ENCODE data around the gene MAPKAPK2.

MAPKAPK2 gene

DNA sequence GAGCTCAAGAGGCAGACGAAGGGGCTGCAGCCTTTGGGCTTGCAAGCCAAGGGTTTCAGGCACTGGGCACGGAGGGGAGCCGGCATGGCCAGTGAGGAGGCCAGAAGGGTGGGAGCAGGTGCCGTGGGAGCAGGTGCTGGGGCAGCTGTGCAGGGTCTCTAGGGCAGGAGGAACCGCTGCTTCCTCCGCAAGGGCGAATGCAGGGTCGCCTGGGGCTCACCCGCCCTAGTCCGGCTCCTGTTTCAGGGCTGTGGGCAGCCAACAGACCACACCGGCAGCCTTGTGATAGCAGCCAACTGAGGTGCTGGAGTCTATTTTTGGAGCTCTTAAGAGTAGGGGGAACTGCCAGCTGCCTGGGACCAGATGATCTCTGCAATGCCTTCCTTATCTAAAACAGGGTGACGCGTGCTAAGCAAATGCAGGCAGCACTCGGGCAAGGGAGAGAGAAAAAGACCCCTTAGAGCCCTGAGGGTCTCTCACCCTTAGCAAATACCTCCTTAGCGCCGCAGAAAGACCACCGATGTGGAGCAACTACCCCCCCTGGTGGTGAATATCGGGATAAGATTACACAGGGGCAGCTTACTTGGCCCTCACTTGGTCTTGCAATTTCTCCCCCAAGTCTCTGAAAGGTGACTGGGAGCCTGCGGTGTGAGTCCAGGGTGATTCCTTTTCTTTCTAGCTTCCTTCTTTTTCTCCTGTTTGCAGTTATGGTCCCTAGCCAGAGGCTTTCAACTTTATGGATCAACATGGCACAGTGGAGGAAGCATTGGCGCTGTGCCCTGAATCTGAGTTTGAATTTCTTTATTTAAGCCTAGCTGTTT lies 20.7 kb upstream of the MAPKAPK2 start:
- peaks cover 2% of the 10 kb centered on the region for H3K36me3 Mint-ChIP-seq (ENCODE audit: insufficient read depth)
- DNase-seq (ENCODE audit: low spot score in 2 of 2) (peak; percentile 58 to 60), ATAC-seq (replicated peaks; ENCODE audit: extremely low read depth, poor library complexity, severe bottlenecking) (peak; percentile 65)
- H3K4me3 Mint-ChIP-seq, result no peak overlapping the region
- no peak overlapping the region for H3K27ac Mint-ChIP-seq (ENCODE audit: low read depth)
- H3K27me3 Mint-ChIP-seq, result peaks cover 41% of the 10 kb centered on the region
- H3K4me1 Mint-ChIP-seq, result peaks cover 13% of the 10 kb centered on the region
- H3K9me3 Mint-ChIP-seq, result no peaks in the 10 kb centered on the region

DNA sequence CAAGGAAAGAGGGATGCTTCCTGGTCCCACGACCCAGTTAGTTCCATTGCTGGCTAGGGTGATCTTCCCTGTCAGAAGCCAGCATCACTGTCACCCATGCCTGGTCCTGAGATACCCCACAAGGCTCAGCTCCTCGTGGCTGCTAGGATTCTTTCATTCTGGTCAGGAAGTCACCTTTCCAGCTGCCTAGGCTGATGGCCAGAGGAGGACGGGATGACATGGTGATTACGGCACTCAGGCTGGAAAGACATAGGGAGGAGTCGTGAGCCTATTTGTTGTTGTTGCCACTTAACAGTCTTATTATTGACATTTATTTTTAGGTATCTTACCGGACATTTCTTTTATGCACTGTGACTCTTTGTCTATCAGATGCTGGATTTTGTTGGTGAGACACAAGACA lies 20.0 kb upstream of the MAPKAPK2 start:
- Mint-ChIP-seq H3K27me3 (peaks cover 34% of the 10 kb centered on the region), H3K4me1 (peaks cover 13% of the 10 kb centered on the region), H3K9me3 (no peaks in the 10 kb centered on the region), H3K36me3 (ENCODE audit: insufficient read depth) (peaks cover 2% of the 10 kb centered on the region), H3K4me3 (no peak overlapping the region), H3K27ac (ENCODE audit: low read depth) (no peak overlapping the region)
- ATAC-seq (replicated peaks; ENCODE audit: extremely low read depth, poor library complexity, severe bottlenecking) (no peak), DNase-seq (ENCODE audit: low spot score in 2 of 2) (no peak)

DNA sequence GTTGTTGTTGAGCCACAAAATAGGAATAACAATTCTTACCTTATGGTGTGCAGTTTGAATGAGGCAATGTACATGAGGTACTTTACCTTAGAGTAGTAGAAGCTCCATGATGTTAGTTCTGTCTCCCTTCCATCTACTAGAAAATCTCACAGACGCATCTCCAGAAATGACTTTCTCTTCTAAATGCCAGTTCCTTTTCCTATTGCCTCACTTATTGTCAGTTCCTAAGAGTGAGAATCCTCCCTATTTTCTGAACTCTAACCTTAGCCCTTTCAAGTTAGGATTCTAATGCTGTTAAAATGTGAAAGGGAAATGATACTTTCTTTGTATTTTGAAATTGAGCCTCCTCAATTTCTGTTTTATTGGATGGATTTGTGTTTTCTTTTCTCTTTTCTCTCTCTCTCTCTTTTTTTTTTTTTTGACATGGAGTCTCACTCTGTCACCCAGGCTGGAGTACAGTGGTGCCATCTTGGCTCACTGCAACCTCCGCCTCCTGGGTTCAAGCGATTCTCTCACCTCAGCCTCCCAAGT lies 18.6 kb upstream of the MAPKAPK2 start:
- peaks cover 4% of the 10 kb centered on the region for H3K36me3 Mint-ChIP-seq (ENCODE audit: insufficient read depth)
- ATAC-seq (replicated peaks; ENCODE audit: extremely low read depth, poor library complexity, severe bottlenecking), result no peak
- H3K4me1 Mint-ChIP-seq, result peaks cover 13% of the 10 kb centered on the region
- no peak for DNase-seq (ENCODE audit: low spot score in 2 of 2)
- peaks cover 20% of the 10 kb centered on the region for H3K27me3 Mint-ChIP-seq
- H3K4me3 Mint-ChIP-seq, result no peak overlapping the region
- H3K27ac Mint-ChIP-seq (ENCODE audit: low read depth), result no peak overlapping the region
- no peaks in the 10 kb centered on the region for H3K9me3 Mint-ChIP-seq

DNA sequence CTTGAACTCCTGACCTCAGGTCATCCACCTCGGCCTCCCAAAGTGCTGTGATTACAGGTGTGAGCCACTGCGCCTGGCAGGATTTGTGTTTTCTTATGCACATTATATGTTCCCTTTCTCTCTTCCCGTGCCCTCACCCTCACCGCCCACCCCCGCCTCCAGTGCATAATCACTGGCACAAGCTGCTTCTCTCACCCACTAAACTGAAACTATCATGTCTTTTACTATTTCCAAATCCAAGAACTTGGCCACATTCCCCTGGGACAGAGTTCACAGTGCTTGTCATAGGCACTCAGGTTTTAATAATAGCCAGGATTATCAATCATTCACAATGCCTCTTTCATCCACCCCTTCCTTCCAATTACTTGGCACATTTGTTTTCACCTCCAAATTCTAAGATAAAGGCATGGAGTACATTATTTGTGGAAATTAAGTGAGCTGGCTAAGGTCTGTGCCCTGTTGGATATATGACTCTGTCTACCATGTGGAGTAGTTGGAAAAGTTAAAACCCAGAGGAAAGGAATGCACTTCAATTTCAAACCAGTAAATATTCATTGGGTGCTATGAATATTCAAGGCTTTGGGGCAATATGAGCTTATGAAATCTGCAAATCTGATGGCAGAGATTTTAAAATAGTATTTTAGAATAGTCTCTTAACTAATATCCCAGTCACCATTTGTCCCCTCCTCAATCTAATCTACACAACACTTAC lies 17.6 kb upstream of the MAPKAPK2 start:
- H3K27ac Mint-ChIP-seq (ENCODE audit: low read depth), result peak overlapping the region; percentile 47
- H3K36me3 Mint-ChIP-seq (ENCODE audit: insufficient read depth), result peaks cover 4% of the 10 kb centered on the region
- no peak overlapping the region for H3K4me3 Mint-ChIP-seq
- peaks cover 14% of the 10 kb centered on the region for H3K27me3 Mint-ChIP-seq
- peaks cover 13% of the 10 kb centered on the region for H3K4me1 Mint-ChIP-seq
- no peaks in the 10 kb centered on the region for H3K9me3 Mint-ChIP-seq
- DNase-seq (ENCODE audit: low spot score in 2 of 2) (no peak), ATAC-seq (replicated peaks; ENCODE audit: extremely low read depth, poor library complexity, severe bottlenecking) (no peak)

DNA sequence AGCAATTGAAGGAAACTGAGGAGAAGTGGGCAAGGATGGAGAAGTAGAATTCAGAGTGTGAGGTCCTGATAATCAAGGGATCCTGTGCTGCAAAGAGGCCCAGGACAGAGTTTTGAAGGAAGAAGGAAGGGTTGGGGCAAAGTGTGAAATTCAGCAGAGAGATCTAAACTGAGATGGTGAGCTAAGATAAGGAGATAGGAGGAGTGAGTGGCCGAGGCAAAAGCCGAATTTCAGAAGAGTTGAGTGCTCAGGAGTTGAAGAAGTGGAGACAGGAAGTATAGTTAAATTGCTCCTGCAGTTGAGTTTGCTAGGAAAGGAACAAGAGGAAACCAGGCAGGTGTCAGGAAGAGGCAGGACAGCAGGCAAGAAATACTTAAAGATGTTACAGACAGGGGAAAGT lies 16.4 kb upstream of the MAPKAPK2 start:
- Mint-ChIP-seq H3K4me1 (peaks cover 13% of the 10 kb centered on the region), H3K36me3 (ENCODE audit: insufficient read depth) (peaks cover 4% of the 10 kb centered on the region), H3K27ac (ENCODE audit: low read depth) (peak overlapping the region; percentile 47), H3K4me3 (peak overlapping the region; percentile 0), H3K9me3 (no peaks in the 10 kb centered on the region), H3K27me3 (peaks cover 1% of the 10 kb centered on the region)
- ATAC-seq (replicated peaks; ENCODE audit: extremely low read depth, poor library complexity, severe bottlenecking), result no peak
- no peak for DNase-seq (ENCODE audit: low spot score in 2 of 2)

DNA sequence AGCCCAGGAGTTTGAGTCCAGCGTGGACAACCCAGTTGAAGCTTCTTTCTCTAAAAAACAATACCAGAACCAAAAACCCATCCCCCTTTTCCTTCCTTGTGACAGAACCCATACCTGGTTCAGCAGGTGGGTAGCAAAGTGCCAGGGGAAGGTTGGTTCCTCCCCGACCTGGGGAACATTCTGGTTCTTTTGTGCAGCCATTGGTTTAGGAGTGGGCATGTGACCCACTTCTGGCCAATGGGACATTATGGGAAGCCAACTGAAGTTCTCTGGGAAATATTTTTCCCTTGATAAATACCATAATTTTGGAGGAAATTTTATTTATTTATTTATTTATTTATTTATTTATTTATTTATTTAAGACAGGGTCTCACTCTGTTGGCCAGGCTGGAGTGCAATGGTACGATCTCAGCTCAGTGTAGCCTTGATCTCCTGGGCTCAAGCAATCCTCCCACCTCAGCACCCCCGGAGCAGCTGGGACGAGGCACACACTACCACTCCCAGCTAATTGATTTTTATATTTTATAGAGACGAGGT lies 15.8 kb upstream of the MAPKAPK2 start:
- DNase-seq (ENCODE audit: low spot score in 2 of 2) (no peak), ATAC-seq (replicated peaks; ENCODE audit: extremely low read depth, poor library complexity, severe bottlenecking) (no peak)
- no peaks in the 10 kb centered on the region for H3K27me3 Mint-ChIP-seq
- no peak overlapping the region for H3K27ac Mint-ChIP-seq (ENCODE audit: low read depth)
- no peak overlapping the region for H3K4me3 Mint-ChIP-seq
- H3K4me1 Mint-ChIP-seq, result peaks cover 13% of the 10 kb centered on the region
- no peaks in the 10 kb centered on the region for H3K9me3 Mint-ChIP-seq
- peaks cover 4% of the 10 kb centered on the region for H3K36me3 Mint-ChIP-seq (ENCODE audit: insufficient read depth)

DNA sequence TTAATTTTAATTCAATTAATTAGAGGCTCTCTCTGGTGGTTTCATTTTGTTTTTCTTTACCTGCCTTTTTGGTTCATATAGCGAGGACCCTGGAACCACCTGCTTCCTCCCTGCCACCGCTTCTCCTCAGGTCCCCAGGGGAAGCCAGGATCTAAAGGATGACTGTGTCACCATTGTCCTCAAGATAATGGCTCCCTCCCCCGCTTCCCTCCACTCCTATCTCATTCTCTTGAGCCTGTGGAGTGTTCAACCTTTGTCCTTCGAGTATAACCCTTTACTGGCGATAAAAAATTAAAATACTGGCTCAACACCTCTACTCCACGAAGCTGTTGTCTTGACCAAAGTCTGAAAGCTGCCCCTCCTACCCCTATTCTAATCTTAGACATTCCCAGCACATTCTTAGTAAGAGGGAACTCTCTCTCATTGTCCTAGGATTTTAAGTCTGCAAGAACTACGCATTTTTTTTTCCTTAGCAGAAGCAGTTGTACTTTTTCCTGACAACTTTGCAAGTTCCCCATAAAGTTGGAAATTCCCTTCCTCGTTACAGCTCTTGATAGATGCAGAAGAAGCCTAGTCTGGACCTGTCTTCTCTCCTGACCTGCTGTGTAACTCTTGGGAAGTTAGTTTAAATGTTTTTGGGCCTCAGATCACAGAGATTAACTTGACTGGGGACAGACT lies 12.6 kb upstream of the MAPKAPK2 start:
- H3K9me3 Mint-ChIP-seq, result no peaks in the 10 kb centered on the region
- H3K4me1 Mint-ChIP-seq, result peaks cover 13% of the 10 kb centered on the region
- DNase-seq (ENCODE audit: low spot score in 2 of 2), result no peak
- no peak overlapping the region for H3K27ac Mint-ChIP-seq (ENCODE audit: low read depth)
- ATAC-seq (replicated peaks; ENCODE audit: extremely low read depth, poor library complexity, severe bottlenecking), result no peak
- no peaks in the 10 kb centered on the region for H3K27me3 Mint-ChIP-seq
- H3K4me3 Mint-ChIP-seq, result no peak overlapping the region
- H3K36me3 Mint-ChIP-seq (ENCODE audit: insufficient read depth), result peaks cover 3% of the 10 kb centered on the region

DNA sequence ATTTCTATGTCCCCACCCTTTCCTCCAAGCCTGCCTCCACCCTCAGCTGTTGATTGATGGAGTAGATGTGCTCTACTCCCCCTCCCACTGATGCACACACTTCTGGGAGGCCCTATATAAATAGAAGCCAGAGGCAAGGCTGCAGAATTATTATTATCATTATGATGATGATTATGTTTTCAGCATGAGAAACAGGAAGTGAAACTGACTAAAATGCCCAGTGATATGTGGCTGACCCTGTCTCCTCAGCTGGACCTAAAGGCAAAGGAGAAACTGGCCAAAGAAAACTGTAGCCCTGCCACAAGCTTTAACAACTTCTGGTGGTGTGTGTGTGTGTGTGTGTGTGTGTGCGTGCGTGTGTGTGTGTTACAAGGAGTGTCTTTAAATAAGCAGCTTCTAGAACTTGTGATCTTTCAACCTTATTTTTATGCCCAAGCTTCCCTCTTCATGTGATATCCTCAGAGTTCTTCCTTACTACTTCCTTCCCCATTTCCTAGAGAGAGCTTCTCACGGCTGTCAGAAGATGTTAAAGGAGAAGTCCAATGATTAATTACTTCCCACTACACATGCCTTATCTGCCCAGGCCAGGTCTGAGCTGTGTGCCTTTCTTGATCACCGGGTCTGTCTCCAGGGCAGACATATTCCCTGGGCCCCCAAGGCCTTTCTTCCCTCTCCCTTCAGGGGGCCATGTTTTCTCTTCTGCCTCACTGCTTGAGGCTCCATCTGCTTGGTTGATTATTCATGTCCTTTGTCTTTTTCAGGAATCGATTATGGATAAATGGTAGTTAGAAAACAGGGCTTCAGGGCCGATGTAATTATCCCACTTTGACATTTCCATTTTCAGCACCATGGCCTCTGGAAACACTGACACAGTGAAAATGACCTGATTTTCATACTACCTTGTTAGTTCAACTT lies 11.6 kb upstream of the MAPKAPK2 start:
- H3K9me3 Mint-ChIP-seq, result no peaks in the 10 kb centered on the region
- H3K4me1 Mint-ChIP-seq, result peaks cover 6% of the 10 kb centered on the region
- peaks cover 3% of the 10 kb centered on the region for H3K36me3 Mint-ChIP-seq (ENCODE audit: insufficient read depth)
- no peak overlapping the region for H3K4me3 Mint-ChIP-seq
- no peak overlapping the region for H3K27ac Mint-ChIP-seq (ENCODE audit: low read depth)
- DNase-seq (ENCODE audit: low spot score in 2 of 2) (no peak), ATAC-seq (replicated peaks; ENCODE audit: extremely low read depth, poor library complexity, severe bottlenecking) (no peak)
- H3K27me3 Mint-ChIP-seq, result no peaks in the 10 kb centered on the region

DNA sequence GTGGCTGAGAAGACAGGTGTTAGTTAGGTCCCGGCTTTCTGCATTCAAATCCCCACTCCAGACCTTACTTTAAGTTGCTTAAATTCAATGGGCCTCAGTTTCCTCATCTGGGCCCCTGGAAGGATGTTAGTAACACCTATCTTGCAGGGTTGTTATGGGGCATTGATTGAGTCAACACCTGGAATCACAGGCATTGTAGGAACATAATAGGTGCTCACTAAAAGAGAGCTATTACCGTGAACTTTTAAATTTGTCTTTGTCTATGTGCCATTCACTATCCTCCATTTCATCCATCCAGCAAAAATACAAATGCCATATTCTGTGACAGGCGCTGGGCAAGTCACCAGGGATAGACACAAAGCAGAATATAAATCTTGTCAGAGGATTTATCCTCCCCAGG lies 10.5 kb upstream of the MAPKAPK2 start:
- Mint-ChIP-seq H3K36me3 (ENCODE audit: insufficient read depth) (peaks cover 3% of the 10 kb centered on the region), H3K27ac (ENCODE audit: low read depth) (peak overlapping the region; percentile 68), H3K27me3 (no peaks in the 10 kb centered on the region), H3K4me3 (no peak overlapping the region), H3K9me3 (no peaks in the 10 kb centered on the region), H3K4me1 (no peaks in the 10 kb centered on the region)
- ATAC-seq (replicated peaks; ENCODE audit: extremely low read depth, poor library complexity, severe bottlenecking), result no peak
- no peak for DNase-seq (ENCODE audit: low spot score in 2 of 2)

DNA sequence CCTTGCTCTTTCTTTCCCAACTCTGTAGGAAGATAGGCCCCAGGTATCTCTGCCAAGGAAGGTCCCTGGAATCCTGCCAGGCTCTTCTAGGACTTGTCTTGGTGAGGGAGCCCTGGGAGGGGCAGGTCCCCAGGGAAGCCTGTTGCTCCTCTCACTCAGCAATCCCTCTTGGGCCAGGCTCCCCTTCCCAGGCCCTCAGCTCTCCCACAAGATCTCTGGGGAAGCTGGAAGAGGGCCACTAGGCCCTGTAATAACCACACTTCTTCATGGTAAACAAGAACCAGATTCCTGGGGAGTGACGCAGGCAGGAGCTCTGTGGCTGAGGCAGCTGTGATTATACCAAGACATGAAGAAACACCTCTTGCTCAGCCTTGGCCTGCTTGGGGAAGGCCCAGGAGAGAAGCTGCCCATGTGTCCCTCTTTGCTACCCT lies 9.9 kb upstream of the MAPKAPK2 start:
- Mint-ChIP-seq H3K36me3 (ENCODE audit: insufficient read depth) (peaks cover 3% of the 10 kb centered on the region), H3K4me3 (no peak overlapping the region), H3K4me1 (no peaks in the 10 kb centered on the region), H3K27ac (ENCODE audit: low read depth) (peak overlapping the region; percentile 68), H3K9me3 (no peaks in the 10 kb centered on the region), H3K27me3 (no peaks in the 10 kb centered on the region)
- ATAC-seq (replicated peaks; ENCODE audit: extremely low read depth, poor library complexity, severe bottlenecking) (no peak), DNase-seq (ENCODE audit: low spot score in 2 of 2) (no peak)

DNA sequence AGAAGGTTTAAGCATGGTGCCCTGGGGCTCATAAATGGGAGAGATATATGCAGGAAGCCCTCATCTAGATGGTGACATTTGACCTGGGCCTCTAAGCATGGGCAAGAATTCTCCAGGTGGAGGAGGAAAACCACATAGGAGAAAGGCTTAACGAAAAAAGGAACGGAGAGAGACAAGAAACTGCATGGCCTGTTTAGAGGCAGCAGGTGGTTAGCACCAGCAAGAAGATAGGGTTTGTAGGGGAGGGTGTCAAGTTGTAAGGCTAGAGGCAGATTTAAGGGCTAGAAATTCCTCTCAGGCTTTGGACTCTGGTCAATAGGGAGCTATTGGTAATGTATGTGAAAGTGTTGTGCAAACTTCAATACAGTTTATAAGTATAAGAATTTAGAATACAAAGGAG lies 8.2 kb upstream of the MAPKAPK2 start:
- DNase-seq (ENCODE audit: low spot score in 2 of 2), result no peak
- no peaks in the 10 kb centered on the region for H3K9me3 Mint-ChIP-seq
- no peak overlapping the region for H3K27ac Mint-ChIP-seq (ENCODE audit: low read depth)
- H3K27me3 Mint-ChIP-seq, result no peaks in the 10 kb centered on the region
- no peaks in the 10 kb centered on the region for H3K4me1 Mint-ChIP-seq
- H3K4me3 Mint-ChIP-seq, result no peak overlapping the region
- ATAC-seq (replicated peaks; ENCODE audit: extremely low read depth, poor library complexity, severe bottlenecking), result no peak
- H3K36me3 Mint-ChIP-seq (ENCODE audit: insufficient read depth), result peaks cover 2% of the 10 kb centered on the region

DNA sequence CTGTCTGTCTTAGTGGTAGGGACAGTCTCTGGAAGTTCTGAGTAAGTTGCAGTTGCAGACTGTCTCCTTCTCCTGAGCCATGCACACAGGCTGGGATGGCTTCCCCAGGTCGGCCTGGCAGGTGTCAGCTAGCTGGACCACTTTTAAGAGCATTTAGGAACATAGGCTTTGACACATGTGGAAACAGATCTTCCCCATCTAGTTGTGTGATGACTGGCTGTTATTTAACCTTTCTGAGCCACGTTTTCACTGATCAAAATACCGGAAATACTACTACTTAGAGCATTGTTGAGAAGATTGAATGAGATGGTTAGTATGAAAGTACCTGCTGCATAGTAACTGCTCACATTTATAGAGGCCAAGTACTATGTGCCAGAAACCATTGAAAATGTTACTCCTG lies 6.2 kb upstream of the MAPKAPK2 start:
- no peak overlapping the region for H3K27ac Mint-ChIP-seq (ENCODE audit: low read depth)
- no peaks in the 10 kb centered on the region for H3K4me1 Mint-ChIP-seq
- DNase-seq (ENCODE audit: low spot score in 2 of 2), result no peak
- no peak for ATAC-seq (replicated peaks; ENCODE audit: extremely low read depth, poor library complexity, severe bottlenecking)
- H3K4me3 Mint-ChIP-seq, result no peak overlapping the region
- H3K9me3 Mint-ChIP-seq, result no peaks in the 10 kb centered on the region
- peaks cover 2% of the 10 kb centered on the region for H3K36me3 Mint-ChIP-seq (ENCODE audit: insufficient read depth)
- no peaks in the 10 kb centered on the region for H3K27me3 Mint-ChIP-seq
